GM12874 (cell line): ENCODE measurements around the gene TPBG.

Source experiments
- CTCF ChIP-seq: IDR thresholded peaks from 2 replicates; pipeline ENCODE4 v1.5.1; 2011; ENCODE audit warnings: low read depth, mild to moderate bottlenecking, control low read depth, low read length, moderate library complexity; ENCODE audit not compliant: insufficient read depth

Gene TPBG

GRCh38 chr6:82364087-82365015 is 734 bp downstream of the TPBG start:
- TF ChIP-seq CTCF, result no peak

- no peak for TF ChIP-seq CTCF
Observed at GRCh38 chr6:82365016-82365795, 1.6 kb downstream of the TPBG start.

- TF ChIP-seq CTCF, result no peak
Observed at GRCh38 chr6:82367704-82368103, 4.1 kb downstream of the TPBG start.

GRCh38 chr6:82370788-82371187 is 7.2 kb downstream of the TPBG start:
- no peak for TF ChIP-seq CTCF

- no peak for TF ChIP-seq CTCF
Observed at GRCh38 chr6:82371799-82372546, 8.4 kb downstream of the TPBG start.

- TF ChIP-seq CTCF, result no peak
Observed at GRCh38 chr6:82372656-82373055, 9.0 kb downstream of the TPBG start.

GRCh38 chr6:82374516-82374915 is 10.9 kb downstream of the TPBG start:
- TF ChIP-seq CTCF, result no peak
